Kidney (tissue), 14 donors: ENCODE data around the gene POLR1B. TPM values are rescaled to one million over a fixed set of nuclear protein-coding genes. Genes with fewer than 3 reads are reported as not detected.

Experiments used
- DNase-seq, 5 donors: peaks; one replicate each; pipeline ENCODE4 v3.0.0-alpha.2; 2013 to 2020
- FAIRE-seq: peaks from 2 replicates; lab custom pipeline; 2012; peaks lifted over from hg19 to GRCh38; lab: Jason Lieb, UNC
- H3K27ac ChIP-seq, 2 donors: one replicate each; pipeline ENCODE4 v1.7.0; 2013; ENCODE audit warnings: low read depth in 2 of 2, low read length in 2 of 2, inconsistent platforms in 1 of 2
- H3K27me3 ChIP-seq: one replicate; pipeline ENCODE4 v1.7.1; 2013; ENCODE audit warnings: low read length, inconsistent platforms; ENCODE audit not compliant: control insufficient read depth, insufficient read depth
- H3K36me3 ChIP-seq, 3 donors: one replicate each; pipeline versions ENCODE4 v1.7.0 to v1.7.1; 2013; ENCODE audit warnings: low read length in 3 of 3, control low read depth in 1 of 3, inconsistent platforms in 1 of 3; ENCODE audit not compliant: insufficient read depth in 3 of 3, control insufficient read depth in 2 of 3
- H3K4me1 ChIP-seq, 3 donors: one replicate each; pipeline versions ENCODE4 v1.7.0 to v1.7.1; 2013; ENCODE audit warnings: low read length in 3 of 3, inconsistent platforms in 1 of 3, low read depth in 1 of 3; ENCODE audit not compliant: control insufficient read depth in 2 of 3, insufficient read depth in 2 of 3
- H3K4me3 ChIP-seq, 3 donors: one replicate each; pipeline versions ENCODE4 v1.7.0 to v1.8.1; 2013; ENCODE audit warnings: low read length in 3 of 3, control low read depth in 1 of 3, inconsistent platforms in 1 of 3
- H3K9ac ChIP-seq, 3 donors: one replicate each; pipeline versions ENCODE4 v1.7.0 to v1.7.1; 2013; ENCODE audit warnings: low read length in 3 of 3, control low read depth in 1 of 3, inconsistent platforms in 1 of 3
- H3K9me3 ChIP-seq, 3 donors: one replicate each; pipeline versions ENCODE4 v1.7.0 to v1.7.1; 2013; ENCODE audit warnings: low read length in 3 of 3, control low read depth in 1 of 3, inconsistent platforms in 1 of 3; ENCODE audit not compliant: control insufficient read depth in 2 of 3, insufficient read depth in 1 of 3
- CTCF ChIP-seq: IDR thresholded peaks from 3 replicates; pipeline ENCODE4 v1.5.1; 2012; ENCODE audit warnings: mild to moderate bottlenecking, moderate library complexity, borderline replicate concordance; ENCODE audit not compliant: insufficient read depth; ENCODE audit errors: extremely low read depth
- intact Hi-C: fragments of 100-400 bp; cut with DNase I; formaldehyde crosslinking; loops from one replicate; pipeline ENCODE4 v1.11.1; 2022
- polyA plus RNA-seq: library from polyadenylated mRNA; stranded (reverse); fragments of 350-450 nt; fragmentation: Illumina TruSeq; extraction: RNeasy Lipid Tissue Mini Kit (QIAGEN cat#74804); gene quantifications from one replicate; pipeline ENCODE4 v1.2.3, GENCODE V29; 2014; ENCODE audit warnings: low read depth, low replicate concordance; ENCODE audit not compliant: insufficient read depth
- total RNA-seq: library from RNA; stranded (reverse); fragmentation: NEBNext Ultra II Directional; extraction: Animal tissue kit (Norgen Biotek cat#: 25700); gene quantifications from one replicate; pipeline ENCODE4 v1.2.1, GENCODE V29; 2021
- donor health status: control.
- donor health status: control.
- donor health status: control.
- donor health status: control.
- donor health status: control.
- donor health status: DM: yes; HTN: yes; CAD: no.
- donor health status: Normal renal cell carcinoma (clear cell type).

Gene POLR1B
- total and polyA plus RNA-seq, 2 donors from 2014 or later, result 6.0 to 24.4 TPM

- no peaks in the 10 kb centered on the region for H3K36me3 ChIP-seq
- H3K27me3 ChIP-seq, result no peaks in the 10 kb centered on the region
- intact Hi-C loops, result no loop called here
- TF ChIP-seq CTCF, result no peak
- H3K27ac ChIP-seq, result no peak overlapping the region
- no peak for FAIRE-seq
- peaks cover 0 to 5% (median 2%) of the 10 kb centered on the region in 3 donors for H3K4me1 ChIP-seq
- H3K9me3 ChIP-seq, result no peaks in the 10 kb centered on the region
- peak overlapping the region in 1 of 3 donors; percentile 74 for H3K4me3 ChIP-seq
- DNase-seq, result no peak
- no peak overlapping the region for H3K9ac ChIP-seq
Observed at GRCh38 chr2:112540906-112541305, 1.4 kb upstream of the POLR1B start.

- Histone ChIP-seq H3K9me3 (no peaks in the 10 kb centered on the region), H3K4me1 (peaks cover 0 to 5% (median 2%) of the 10 kb centered on the region in 3 donors), H3K4me3 (peak overlapping the region; percentile 74 to 95 (median 90)), H3K9ac (peak overlapping the region; percentile 53 to 85 (median 75)), H3K27ac (peak overlapping the region; percentile 90 to 95), H3K36me3 (peaks cover 0 to 2% (median 0%) of the 10 kb centered on the region in 3 donors), H3K27me3 (no peaks in the 10 kb centered on the region)
- FAIRE-seq (no peak), DNase-seq (peak; percentile 85 to 93 (median 90))
- TF ChIP-seq CTCF, result no peak
- intact Hi-C loops, result no loop called here
Observed at GRCh38 chr2:112541315-112542122, 746 bp upstream of the POLR1B start.

- intact Hi-C loops, result no loop called here
- H3K36me3 ChIP-seq, result peaks cover under 1 to 9% (median 4%) of the 10 kb centered on the region in 3 donors
- H3K4me3 ChIP-seq, result peak overlapping the region; percentile 74 to 95 (median 90)
- peaks cover 0 to 5% (median 2%) of the 10 kb centered on the region in 3 donors for H3K4me1 ChIP-seq
- no peaks in the 10 kb centered on the region for H3K27me3 ChIP-seq
- no peak for TF ChIP-seq CTCF
- no peaks in the 10 kb centered on the region for H3K9me3 ChIP-seq
- peak in 2 of 5 donors; percentile 5 to 6 for DNase-seq
- peak overlapping the region in 1 of 2 donors; percentile 95 for H3K27ac ChIP-seq
- peak overlapping the region; percentile 18 to 85 (median 75) for H3K9ac ChIP-seq
- FAIRE-seq, result no peak
Observed at GRCh38 chr2:112542984-112543661, 858 bp downstream of the POLR1B start.
